NCI-H128 (cell line): ENCODE data around the gene C14orf180.

Experiments
- DNase-seq: peaks from one replicate; lab custom pipeline; 2025; ENCODE audit not compliant: unreplicated experiment; lab: John Stamatoyannopoulos, UW

The C14orf180 gene

DNA sequence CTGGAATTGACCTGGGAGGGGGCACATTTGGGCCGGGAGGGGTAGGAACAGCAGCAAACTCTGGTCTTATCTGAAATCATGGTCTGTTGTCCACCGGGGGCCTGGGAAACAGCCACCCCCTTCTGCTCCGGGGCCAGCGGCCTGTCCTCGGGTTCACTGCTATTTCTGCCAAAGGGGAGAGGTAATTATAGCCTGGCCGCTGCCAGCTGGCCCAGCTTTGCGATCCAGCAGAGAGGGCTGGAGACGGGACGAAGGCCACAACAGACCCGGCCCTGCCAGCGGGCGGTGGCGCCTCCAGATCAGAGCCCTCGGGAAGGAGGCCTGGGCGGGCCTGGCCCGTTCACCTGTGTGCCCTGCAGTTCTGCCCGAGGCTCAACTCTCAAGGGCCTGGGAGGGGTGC, at the start of gene C14orf180:
C14orf180 (plus strand) TSS at position 258 of the 400 bp plus-strand sequence. CDS start 6,667 bp downstream, outside the sequence.
- no peak for DNase-seq

DNA sequence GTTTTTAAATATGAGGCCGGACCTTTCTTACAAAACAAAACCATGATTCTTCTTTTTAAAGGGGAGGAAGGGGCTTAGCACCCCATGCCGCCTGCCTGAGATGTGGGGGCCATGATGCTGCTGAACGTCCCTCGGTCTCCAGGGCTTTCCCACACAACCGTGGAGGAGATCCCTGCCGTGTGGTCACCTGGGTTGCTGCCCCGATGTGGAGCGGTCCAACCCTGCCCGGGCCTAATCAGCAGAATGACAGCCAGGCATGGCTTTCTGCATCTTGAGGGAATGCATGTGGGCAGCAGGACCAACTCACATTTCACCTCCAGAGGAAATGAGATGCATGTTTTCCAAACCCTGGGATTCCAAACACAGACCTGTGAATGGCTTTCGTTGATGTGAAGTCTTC, 48.9 kb upstream of the C14orf180 start:
- DNase-seq: no peak

DNA sequence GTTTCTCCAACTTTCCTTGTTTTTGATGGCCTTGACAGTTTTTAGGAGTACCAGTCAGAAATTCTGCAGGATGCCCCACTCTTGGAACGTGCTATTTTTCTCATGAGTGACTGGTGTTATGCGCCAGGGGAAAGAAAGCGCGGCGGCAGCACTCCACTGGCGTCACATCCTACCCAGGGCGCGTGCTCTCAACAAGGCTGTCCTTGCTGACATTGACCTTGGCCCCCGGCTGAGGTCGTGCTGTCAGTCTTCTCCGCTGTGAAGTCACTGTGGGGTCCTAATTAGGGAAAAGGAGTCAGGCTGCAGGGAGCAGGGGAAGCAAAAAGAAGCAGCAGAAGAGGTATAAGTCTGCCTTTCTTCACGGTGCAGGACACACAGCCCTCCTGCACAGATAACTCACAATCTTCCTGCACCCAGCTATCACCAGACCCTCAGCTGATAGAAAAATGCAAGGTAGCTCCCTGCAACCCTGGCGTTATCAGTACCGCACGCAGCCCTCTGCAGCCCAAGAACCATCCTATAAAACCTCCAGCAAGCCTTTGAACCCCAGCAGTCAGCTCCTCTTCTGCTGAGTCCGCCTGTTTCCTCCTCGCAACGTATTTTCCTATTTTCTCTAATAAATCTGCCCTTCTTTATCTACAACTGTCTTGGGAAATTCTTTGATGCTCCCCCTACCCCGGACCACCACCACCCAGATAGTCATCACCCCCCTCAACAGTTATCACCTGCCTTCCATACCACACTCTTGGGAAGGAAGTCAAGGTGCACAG, 48.0 kb upstream of the C14orf180 start:
- DNase-seq: no peak

DNA sequence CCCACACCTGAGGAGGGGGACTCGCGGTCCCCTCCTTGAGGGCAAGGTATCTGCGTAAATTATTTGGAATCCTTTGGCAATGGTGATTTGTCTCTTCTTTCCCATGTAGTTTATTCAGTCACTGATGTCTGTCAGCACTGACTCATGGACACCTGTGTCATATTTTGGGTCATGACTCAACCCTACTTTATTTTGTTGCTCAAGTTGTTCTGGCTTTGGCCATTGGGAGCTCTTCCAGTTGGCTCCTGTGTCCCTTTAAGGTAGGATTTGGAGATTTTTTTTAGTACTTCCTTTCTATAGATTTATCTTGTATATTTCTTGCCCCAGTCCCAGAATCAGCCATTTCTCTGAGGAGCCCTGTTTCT, 47.4 kb upstream of the C14orf180 start:
- no peak for DNase-seq

DNA sequence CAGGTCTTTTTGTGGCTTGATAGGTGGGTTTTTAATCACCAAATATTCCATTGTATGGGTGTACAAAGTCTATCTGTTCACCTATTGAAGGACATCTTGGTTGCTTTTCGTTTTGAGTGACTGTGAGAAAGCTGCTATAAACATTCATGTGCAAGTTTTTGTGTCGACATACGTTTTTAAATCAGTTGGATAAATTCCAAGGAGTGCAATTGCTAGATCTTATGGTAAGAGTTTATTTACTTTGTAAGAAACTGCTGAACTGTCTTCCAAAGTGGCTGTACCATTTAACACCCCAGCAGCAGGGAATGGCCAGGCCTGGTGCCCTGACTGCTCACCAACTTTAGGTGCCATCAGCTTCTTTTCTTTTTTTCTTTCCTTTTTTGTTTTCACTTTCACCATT, 45.5 kb upstream of the C14orf180 start:
- DNase-seq: no peak

DNA sequence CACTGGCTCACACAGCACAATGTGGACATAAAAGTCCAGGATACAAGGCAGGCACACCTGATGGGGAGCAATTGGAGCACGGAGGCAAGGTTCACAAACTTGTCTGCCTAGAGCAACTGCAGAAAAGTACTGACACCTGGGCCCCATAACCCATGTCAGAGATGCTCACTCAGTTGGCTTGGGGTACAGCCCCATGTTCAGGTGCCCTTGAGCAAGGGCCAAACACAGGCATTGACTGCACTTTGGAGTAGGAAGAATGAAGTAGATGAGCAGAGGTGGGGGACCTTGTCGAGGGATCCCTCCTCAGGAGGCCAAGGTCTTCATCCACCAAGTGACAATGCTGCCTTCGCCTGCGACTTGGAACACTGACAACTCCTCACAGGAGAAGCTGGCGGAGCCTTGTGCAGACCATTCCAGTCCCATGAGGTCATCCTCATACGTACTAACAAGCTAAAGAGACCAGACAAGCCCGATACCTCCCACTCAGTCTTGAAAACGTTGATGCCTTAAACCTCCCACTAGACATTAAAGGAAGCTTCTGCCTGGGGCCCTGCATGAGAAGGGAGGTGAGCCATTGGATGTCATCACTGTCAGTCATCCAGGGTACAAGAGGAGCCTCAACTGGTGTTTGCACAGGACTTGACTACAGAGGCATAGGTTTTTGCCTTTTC, 42.5 kb upstream of the C14orf180 start:
- no peak for DNase-seq

DNA sequence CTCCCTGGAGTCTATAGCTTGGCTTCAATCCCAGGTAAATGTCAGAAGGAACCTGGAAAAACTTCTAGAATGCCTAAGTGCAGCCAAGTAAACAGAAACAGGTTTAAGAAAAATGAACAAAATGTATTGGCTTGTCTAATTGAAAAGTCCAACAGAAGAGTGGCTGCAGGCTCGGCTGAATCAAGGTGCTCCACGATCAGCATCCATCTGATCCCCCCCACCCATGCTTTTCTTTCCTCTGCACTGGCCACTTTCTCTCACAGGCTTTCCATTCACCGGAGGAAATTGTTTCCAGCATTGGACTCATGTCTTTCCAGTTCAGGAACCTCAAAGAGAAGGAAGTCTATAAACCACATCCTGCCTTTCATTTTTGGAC, 42.0 kb upstream of the C14orf180 start:
- DNase-seq: no peak

DNA sequence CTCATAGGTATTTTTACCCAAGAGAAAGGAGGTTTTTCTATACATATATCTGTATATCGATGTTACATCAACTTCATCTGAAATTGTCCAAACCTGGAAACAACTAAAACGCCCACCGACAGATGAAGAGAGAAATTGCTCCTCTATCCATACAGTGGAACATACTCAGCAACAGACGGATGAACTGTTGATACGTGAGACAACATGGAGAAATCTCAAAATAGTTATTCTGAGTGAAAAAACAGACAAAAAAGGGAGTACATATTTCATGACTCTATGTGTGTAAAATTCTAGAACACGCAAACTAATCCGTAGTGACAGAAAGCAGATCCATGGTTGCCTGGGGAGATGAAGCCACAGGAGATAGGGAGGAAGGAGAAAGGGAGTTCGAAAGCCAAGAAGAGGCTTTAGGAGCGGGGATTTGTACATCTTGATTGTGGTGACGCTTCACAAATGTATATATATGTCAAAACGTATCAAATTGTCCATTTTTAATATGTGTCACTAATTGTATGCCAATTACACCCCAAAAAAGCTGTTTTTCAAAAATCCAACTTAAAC, 37.6 kb upstream of the C14orf180 start:
- DNase-seq: no peak

DNA sequence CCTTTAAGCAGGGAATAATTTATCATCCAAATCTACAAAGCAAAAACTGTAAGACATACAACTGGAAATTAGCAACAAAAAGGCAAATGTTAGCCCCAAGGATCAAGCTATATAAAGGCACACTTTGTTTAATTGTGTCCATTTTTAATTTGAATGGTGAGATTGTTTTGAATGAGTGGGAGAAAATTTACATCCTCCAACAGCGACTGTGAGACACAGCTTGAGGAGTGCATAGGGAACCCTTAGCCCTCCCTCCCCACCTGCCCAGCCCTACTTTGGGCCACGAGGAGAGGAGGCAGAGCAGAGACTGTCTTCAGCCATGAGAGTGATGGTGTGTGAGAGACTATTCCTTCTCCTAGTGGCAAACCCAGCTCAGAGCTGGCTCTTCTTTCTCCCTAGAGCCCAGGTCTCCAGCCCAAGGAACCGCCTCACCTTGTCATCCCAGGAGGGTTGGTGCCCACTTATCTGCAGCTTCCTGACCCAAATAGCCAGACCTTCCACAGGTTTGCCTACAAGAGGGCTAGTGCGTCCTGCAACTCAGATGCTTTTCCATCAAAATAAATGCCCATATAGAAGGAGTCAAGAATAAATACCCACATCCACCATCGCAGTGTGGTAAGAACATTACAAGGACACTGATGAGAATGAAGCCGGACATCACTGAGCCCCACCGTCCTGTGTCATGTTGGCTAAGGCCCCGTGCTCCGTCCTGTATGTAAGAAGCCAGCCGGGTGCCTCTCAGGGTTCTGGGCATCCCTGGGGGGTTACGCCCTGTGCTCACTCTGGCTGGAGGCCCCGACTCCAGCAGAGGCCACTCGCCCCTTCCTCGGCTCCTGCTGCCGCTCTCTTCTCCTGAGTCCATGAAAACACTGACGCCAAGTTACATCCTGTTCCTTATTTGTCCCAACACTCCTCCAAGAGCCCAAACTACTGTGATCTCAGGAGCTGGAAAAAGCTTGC, 36.4 kb upstream of the C14orf180 start:
- no peak for DNase-seq

DNA sequence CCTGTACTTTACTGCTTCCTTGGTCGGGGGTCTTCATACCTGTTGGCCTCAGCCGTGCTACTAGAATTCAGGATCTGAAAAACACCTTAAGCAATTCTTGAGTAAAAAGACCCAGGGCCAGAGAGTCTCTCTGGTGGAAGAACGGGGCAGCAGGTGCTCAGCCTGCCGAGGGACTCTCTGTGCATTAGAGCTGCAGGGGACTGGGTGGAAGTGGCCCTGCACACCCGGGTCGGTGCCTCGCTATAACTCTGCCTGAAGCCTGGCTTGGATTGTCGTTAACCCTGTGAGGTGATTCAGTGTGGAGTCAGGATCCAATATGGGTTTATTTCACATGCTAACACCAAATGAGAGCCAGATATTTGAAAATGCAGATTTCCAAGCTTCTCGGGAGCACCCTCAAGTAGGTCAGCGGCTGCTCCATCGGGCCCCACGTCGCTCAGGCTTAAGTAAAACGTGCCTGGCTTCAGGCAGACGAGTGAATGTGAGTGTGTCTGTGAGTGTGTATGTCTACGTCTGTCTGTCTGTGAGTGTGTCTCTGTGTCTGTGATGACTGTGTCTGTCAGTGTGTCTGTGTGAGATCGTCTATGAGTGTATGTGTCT, 35.1 kb upstream of the C14orf180 start:
- no peak for DNase-seq

DNA sequence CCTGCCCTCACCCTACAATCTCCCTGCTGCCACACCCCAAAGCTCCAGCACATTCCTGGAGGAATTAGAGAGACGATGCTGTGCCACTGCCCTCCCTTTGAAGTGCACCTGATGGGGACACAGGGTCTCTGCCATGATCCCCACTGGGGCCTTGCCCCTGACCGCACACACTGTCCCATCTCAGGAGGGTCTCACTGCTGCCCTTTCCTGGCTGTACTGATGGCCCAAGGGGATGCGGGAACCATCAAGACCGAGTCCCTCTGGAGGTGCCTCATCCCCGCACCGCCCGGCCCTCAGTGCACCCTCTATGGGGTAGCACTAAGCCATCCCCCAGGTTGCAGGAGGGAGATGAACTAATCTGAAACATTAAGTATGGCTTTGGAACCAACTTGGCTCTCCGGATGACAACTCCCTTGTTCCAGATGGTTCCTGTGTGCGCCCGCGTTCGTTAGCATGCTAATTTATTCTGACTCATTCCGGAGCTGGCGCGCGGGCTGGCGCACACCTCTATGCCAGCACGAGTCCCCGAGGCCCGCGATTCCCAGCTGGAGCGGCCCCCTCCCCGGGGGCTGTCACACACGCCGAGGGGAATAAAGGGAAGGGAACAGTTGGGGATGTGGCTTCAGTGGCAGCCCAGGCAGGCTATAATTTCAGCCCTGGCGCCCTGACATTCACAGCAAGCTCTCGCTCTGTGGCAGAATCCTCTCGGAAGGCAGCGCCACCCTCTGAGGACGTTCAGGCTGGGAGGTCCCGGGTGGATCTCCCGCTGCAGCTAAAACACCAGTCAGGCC, 34.2 kb upstream of the C14orf180 start:
- no peak for DNase-seq

DNA sequence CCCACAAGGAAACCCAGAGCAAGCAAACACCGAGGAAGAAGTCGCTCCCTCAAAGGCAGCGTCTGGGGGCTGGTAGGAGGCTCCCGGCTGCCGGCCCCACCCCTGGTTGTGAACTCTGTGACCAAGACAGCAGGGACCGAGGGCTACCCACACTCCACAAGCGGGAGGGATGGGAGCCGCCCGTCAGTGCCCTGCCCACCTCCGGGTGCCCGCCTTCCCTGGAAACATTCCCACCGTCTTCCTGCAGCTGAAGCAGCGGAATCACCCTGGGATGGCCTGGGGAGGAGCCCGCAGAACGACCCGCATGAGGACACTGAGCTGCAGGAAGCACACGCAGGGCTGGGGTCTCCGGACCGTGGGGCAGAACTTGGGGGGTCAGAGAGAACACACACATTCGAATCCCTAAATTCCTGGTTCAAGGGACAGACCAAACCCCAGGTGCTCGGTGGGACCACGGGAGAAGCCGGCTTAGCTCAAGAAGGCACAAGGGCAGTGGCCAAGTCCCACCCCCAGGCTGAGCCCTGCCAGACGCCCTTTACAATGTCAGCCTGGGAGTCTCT, 33.5 kb upstream of the C14orf180 start:
- DNase-seq: no peak

DNA sequence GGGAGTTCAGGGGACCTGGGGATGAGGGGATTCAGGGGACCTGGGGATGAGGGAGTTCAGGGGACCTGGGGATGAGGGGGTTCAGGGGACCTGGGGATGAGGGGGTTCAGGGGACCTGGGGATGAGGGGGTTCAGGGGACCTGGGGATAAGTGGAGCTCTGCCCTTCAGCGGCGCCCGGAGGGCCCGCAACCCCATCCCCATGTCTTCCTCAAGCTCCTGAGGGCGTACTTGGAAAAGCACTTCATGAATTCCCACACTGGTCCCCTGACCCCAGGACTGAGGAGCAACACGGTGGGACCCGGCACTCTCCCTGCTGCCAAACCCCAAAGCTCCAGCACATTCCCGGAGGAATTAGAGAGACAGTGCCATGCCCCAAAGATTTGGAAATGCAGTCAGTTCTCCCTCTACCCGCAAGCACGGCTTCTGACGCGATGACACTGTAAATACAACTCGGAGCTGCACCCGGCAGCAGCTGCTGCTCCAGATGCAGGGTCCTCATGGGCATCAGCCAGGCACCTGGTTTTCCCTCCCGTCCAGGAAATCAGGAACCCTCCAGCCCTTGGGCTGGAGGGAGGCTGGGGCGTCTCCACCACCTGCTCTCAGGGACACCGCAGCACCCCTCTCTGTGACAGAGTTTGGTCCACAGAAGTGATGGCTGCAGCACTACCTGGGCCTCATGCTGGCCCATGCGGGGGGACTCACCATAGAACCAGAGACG, 32.8 kb upstream of the C14orf180 start:
- no peak for DNase-seq

DNA sequence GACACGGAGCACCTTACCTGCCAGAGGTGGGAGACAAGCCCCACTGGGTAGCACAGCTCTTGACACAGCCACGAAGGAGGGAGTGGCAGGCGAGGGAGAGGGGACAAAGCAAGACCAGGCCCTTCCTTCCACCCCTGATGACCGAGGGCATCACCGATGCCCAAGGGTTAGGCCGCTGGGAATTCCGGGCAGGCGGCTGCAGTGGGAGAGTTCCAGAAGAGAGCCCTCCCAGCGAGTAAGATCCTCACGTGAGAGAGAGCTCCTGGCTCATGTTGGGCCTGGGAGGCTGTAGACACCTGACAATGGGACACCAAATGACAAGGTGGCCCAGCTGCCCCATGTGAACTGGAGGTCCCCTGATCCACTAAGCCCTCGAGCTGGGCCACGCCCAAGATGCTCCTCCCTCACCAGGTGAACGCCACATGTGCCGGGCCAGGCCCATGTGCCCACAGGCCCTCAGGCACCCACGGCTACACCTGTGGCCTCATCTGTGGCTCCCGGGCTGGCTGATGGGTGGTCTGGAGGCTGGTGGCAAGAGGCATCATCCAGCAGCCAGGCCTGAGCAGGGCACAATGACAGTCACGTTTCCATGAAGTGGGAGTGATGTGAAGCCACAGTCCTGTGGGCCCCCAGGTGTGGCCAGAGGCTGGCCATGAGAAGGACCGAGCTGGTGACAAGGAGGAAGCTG, 32.1 kb upstream of the C14orf180 start:
- DNase-seq: no peak

DNA sequence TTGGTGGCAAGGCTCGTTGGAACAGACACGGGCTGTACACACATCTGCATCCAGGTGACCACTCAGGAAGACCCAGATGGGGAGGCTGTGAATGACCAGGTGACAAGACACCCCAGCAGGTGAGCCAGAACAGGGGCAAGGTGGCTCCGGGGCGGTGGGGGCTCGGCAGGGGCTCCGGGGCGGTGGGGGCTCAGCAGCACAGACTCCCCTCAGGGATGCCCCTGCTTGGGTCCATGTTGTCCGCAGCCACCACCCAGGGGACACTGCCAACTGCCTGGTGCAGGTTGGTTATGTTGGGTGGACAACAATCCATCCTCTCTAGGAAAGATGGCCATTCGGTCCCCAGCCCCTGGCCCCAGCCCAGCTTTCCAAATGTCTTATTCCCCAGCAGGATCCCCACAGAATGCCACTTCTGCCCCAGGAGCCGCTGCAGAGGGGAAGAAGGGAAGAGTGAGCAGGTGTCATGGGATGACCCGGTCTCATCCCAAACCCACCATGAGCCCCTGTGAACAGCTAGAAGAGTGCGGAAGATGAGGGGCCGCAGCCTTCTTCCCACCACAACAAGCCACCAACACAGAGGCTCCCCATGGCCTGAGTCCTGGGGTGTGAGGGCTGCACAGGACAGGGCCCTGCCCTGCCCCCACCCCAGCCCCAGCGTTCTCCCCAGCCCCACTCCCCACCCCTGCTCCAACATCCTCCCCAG, 31.4 kb upstream of the C14orf180 start:
- no peak for DNase-seq

DNA sequence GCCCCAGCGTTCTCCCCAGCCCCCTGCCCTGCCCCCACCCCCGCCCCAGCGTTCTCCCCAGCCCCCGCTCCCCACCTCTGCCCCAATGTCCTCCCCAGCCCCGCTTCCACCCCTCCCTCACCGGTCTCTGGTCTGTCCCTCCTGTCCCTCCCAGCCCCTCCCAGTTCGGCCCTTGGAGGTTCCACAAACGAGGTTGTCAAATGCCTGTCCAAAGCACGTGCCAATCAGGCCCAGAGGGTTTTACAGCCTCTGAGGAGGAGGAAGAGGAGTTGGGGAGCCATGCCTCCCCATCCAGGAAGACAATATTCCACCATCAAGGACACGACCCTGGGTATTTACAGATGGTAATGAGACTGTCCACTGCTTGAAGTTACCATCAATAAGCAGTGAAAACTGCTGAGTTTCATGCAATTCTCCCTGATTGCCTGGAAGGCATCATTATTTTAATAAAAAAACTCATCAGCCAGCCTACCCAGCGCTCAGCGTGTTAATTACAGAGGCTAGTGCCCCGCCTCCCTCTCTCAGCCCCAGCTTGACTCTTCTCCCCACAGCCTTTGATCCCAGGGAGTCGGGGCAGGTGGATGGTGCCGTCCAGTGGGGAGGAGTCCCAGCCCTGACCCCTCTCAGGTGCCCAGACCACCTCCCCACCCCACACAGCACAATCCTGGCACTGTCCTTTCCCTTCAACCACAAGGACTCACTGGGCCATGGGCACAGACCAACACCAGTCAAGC, 30.6 kb upstream of the C14orf180 start:
- no peak for DNase-seq
